GM19193 (cell line): Measurements from ENCODE around the gene DMRT3.

Experiments
- POLR2A ChIP-seq: IDR thresholded peaks from 4 replicates; pipeline ENCODE4 v1.6.1; 2011; ENCODE audit not compliant: insufficient read depth, insufficient read length; ENCODE audit errors: extremely low read depth

Gene DMRT3

DNA sequence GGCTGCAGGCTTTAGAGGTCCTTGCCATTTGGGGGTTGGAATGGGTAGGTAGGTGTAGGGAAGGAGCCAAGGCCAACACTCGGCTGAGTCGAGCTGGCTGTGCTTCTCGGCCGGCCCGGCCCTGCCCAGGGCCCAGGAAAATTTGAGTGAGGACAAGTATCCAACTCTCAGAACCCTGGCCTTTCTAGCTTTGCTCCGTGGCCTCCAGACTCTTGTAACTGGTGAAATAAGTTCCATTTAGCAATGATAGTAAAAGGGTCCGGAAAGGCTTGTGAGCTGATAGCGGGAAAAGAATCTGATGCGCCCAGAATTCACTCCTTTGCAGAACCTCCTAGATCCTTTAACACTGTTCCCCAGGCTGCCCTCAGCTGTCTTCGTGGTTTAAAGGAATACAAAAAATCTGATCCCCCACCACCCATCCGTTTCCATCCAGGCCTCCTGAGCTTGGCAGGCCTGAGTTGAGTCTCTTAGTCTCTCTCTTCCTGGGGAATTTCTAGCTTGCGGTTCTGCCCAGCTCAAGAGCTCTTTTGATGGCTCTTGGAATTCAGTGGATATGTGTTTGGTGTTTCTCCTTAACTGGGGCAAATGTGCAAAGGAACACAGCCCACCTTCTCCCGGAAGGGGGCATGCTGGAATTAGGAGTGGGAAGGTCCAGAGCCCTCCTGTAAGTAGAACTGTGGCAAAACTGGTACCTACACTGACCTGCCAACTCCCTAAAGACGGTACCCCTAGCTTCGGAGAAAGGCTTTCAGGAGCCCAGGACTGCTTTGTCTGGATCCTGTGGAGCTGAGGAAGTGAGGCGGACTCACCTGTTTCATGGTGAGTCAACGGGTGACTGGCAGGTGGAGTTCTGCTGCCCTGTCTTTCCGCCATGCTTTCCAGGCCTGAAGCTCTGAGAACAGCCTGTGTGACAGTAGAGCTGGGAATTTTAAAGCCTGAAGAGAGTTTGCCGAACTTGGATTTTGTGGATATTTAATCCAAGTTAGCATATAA lies 1.7 kb downstream of the DMRT3 start:
- TF ChIP-seq POLR2A: no peak

DNA sequence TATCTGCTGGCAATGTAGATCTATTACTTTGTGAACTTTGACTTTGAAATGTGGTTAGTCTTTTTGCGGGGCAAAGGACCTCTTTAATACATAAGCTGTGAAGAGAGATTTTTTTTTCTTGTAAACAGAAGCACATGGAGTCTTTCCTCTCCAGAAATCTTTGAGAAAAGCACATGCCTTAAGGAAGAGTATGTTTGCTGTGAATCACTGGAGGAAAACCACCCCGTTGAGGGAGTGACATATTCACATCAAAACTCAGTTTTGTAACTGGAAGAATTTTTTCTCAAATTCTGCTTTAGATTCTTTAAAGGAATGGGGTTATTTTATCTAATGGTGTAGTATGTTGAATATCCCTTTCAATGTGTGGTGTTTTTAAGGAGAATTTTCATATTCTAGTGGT lies 3.5 kb downstream of the DMRT3 start:
- TF ChIP-seq POLR2A: no peak

DNA sequence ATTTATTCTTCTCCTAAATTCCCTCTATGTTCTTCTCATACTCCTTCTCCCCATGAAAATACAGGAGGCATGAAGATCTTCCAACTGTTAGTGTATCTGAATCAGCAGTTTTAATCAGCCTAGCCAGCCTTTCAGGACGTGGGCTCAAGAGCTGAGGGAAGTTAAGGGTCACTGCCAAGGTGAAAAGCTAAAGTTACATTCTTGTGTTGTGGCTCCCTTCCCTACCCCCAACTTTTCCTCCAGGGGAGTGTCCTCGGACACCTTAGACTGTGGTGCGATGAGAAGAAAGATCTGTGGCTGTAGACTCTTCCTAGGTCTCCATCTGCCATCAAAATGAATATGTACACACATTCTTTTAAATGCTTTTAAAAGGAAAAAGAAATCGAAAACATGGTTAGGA lies 4.2 kb downstream of the DMRT3 start:
- no peak for TF ChIP-seq POLR2A

DNA sequence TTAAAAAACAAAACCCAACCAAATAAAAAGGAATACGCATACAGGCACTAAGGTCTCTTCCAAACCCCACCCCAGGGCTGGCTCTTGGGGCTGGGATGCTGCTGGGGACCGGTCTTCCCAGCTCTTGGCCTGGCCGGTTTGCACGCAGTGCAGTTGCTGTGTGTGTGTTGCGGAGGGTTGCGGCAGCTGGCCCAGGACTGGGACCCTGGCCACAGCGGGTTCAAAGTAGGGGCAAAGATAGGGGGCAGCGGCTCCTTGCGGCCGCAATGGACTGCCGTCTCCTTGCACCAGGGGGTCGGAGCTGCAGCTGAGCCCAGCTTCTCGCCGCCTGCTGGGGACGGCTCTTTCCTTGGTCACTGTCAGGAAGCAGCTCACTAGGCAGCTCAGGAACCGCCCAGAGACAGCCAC lies 5.0 kb downstream of the DMRT3 start:
- no peak for TF ChIP-seq POLR2A

DNA sequence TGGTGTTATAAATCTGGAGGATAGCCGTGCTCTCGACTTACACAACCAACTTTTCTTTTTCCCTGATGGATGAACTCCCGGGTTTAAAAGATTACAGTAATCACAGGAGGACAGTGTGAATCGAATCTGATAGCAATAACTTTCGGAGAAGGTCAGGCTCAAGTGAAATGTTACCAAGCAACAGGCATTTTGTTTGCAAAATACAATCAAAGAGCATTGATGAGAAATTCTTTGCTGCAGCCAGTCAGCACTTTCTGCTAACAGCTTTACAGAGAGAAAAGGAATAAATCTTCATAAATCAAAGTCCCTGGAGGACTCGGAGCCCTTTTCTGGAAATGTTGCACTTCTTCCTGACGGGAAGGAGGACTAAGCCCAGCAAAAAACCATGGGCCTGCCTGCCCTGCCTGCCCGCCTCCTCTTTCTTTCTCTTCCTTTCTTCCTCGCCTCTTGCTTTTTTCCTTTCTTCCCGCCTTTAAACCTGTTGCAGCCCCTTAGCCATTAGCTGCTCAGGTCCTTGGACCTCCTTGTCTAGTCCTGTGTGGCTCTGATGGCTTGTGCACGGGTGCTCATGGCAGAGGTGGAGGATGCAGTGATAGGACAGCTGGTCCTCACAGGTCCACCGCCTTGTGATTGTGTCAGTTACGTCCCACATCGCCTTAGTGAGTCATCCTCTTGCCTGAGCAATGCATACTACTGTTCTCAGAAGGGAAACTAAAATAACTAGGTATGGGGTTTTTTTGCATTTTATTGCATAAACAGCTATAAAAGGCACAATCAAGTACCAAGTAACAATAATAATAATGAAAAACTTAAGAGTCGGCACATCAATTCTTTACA lies 6.2 kb downstream of the DMRT3 start:
- TF ChIP-seq POLR2A: no peak

DNA sequence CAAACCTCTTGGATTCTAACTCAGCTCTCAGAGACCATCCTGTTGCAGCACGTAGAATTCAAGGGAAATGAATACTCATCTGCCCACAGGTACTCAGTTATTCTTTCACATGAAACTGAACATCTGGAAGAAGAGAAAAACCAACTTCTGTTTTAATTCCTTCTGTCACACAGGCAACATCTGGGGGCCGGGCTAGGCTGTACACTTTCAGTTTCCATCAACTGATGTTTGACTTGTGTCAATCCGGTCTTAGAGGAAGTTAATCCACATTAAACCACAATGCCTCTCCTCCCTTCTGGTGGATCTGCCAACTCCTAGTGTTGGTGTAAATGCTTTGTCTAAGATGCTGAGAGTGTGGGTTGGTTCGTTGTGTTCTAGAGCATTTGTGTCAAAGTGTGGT lies 17.6 kb downstream of the DMRT3 start:
- TF ChIP-seq POLR2A: no peak

DNA sequence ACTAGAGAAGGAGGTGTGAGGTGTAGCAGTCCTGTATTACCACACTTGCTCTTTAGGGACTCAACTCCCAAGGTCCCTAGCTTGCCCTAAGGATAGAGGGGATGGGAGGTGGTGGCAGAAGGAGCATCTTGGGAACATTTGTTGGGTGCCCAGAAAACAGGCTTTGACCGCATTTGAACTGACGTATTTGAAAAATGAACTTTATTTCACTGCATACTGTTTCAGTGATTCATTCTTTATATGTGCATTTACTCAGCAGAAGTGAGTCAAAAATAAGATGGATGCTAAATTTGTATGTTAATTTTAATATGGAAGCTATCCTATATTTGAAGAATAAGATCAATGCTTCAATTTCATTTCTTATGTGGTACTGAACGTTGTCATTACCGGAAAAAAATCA lies 18.7 kb downstream of the DMRT3 start:
- TF ChIP-seq POLR2A: no peak

DNA sequence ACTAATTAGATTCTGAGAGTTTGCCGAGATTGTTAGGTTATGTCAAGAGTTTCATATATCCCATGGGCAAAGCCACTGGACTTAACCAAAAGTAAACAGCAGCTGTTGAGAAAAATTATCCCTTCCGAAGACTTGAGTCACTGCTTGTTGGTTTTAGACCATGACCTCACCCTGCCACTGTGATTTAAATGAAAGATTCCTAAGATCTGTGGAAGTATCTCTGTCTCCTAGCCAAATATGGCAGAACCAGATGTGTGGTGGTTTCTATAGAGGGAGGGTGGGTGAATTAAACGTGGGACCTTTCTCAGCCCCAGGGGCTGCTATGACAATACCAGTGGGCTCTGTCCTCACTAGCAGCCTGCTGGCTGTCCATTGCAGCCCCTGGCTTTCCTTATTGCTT lies 19.3 kb downstream of the DMRT3 start:
- no peak for TF ChIP-seq POLR2A

DNA sequence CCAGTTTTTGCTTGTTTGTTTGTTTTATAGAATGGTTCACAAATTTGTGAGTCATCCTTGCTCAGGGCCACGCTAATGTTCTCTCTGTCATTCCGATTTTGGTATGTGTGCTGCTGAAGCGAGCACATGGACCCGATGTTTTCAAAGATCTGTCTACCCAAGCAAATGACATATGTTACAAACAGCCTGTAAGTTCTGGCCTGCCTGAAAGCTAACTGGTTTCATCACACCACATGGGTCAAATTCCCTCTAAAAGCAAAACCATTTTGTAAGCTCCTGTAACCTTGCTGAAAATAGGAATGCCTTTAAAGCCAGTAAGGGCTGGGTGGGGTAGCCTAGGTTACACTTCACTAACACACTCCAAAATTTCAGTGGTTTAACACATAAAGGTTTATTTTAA lies 25.4 kb downstream of the DMRT3 start:
- no peak for TF ChIP-seq POLR2A

DNA sequence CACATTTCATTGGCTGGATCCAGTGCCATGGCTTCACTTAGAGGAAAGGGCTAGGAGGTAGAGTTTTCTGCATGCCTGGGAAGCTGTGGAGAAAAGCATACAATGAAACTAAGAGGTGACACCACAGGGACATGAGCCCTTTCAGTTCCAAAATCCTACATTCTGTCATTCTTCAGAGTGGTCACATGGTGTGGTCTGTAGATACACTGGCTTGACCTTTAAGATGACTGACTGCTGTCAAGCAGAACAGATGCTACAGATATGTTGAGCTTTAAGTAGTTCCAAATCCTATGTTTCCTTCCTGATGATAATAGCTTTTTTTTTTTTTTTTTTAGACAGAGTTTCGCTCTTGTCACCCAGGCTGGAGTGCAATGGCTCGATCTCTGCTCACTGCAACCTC lies 26.2 kb downstream of the DMRT3 start:
- TF ChIP-seq POLR2A: no peak

DNA sequence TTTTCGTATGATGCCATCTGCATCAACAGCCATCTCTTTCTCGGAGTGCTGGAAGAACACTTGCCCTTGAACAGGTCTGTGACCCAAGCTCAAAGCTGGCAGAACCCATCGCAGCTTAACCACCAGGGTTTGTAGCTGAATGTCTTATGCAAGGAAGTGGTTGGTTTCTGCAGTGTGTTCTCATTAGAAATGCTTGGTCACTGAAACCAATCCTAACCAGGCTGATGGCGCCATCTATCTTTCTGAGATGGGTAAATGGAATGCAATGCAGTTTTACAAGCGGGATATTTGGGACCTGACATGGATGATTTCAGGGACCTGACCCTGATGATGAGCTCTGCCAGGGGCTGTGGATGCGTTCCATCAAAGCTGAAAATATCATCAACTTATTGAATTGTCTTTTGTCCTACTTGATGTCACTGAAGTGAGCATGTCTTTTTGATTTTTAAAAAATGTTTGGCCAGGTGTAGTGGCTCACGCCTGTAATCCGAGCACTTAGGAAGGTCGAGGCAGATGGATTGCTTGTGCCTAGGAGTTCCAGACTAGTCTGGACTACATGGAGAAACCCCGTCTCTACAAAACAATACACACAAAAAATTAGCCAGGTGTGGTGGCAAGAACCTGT lies 28.7 kb downstream of the DMRT3 start:
- TF ChIP-seq POLR2A: no peak

DNA sequence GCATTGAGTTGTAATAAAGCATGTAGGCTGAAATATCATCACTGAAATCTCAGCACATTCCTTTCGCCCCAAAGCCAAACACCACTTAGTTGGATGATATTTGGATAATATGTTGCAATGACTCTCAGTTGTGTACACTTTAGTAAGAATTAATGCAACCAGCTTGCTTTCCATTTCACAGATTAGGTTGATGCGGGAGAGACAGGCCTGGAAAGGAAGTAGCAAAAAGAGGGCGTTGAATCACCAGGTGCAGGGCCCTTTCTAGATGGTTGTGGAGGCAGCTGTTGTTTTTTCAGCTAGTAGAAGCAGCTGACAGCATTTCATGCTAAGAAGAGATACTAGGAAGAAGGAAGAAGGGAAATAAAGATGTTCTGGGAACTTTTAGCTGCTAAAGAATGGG lies 30.9 kb downstream of the DMRT3 start:
- no peak for TF ChIP-seq POLR2A

DNA sequence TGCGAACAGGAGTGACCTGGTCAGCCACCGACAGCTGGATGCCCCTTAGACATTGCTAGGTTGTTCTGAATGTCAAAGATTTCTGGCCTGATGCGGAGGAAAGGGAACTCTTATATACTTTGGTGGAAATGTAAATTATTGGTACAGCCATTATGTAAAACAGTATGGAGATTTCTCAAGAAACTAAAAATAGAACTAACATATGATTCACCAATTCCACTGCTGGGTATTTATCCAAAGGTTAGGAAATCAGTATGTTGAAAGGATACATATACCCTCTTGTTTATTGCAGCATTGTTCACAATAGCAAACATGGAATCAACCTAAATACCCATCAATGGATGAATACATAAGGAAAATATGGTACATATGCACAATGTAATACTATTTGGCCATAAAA lies 31.8 kb downstream of the DMRT3 start:
- TF ChIP-seq POLR2A: no peak

DNA sequence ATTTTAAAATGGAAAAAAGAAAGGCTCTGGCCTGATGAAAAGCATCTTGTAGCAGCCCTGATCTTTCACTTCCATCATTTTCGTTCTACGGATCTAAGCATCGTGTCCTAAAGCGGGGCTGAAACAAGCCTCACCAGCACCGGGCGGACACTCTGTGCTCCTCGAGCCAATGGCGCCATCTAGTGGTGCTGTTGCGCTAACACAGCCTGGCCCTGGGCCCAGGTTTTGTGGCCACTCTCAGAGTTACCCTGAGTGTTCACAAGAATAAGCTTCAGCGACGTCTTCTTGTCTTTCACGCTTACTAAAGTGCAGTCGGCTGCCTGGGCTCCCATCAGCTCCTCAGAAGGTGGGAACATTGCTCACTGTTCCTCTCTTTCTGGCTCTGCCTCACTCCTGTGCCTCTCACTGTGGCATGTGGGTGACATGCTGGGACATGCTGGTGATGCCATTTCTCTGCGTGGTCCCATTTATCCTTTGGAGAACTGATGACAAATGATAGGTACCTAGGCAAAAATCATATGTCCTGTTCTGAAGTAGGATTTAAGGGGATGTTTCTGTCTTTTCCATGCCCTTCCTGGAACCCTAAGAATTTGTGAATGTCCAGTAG lies 32.7 kb downstream of the DMRT3 start:
- TF ChIP-seq POLR2A: no peak

DNA sequence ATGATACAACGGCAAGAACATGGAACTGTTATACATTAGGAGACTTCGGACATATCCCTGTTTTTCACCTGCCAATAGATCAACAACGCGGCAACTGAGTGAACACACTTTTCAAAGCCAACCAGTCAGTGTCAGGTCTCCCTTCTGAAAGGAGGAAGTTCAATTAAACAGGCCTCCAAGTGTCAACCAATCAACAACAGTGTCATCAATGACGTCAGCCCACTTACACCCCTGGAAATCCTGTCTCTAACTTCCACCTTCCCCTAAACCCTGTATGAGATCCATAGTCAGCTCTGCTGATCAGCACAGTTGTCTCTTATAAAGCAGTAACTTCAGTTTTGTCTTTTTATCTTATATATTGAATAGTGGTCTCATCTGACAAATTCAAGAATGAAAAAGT lies 36.6 kb downstream of the DMRT3 start:
- no peak for TF ChIP-seq POLR2A

DNA sequence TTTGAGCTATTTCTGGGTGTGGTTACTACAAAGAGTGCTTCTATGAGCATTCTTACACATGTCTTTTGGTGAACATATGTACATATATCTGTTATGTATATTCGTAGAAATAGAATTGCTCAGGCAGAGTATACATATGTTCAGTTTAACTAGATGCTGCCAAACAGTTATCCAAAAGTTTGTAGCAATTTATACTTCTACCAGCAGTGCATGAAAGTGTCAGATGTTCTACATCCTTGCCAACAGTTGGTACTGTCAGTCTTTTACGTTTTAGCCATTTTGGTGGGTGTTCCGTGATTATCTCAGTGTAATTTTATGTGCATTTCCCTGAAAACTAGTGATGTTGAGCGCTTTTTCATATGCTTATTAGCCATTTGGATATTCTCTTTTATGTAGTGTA lies 37.8 kb downstream of the DMRT3 start:
- no peak for TF ChIP-seq POLR2A

DNA sequence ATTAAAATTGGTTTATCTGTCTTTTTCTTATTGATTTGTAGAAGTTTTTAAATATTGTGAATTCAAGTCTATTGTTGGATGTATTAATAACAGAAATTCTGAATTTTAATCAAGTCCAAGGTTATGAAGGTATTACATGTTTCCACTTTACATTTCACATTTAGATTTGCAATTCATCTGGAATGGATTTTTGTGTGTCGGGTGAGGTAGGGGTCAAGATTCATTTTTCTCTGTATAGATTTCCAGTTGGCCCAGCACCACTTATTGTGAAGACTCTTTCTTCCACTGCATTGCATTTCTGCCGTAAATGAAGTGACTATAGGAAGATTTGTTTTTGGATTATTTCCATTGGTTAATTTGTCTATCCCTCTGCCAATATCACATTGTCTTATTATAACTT lies 38.2 kb downstream of the DMRT3 start:
- no peak for TF ChIP-seq POLR2A
